C4-2B (cell line): Measurements from ENCODE around the gene EGFLAM.

Experiments
- ZFX ChIP-seq: fragments of 450-650 bp; IDR thresholded peaks from 2 replicates; pipeline ENCODE4 v1.6.1; 2017
- TF ChIP-seq, protein P1 (sequence below): fragments of 450-650 bp; conservative IDR thresholded peaks from 2 replicates; pipeline ENCODE4 v1.5.1; 2017; ENCODE audit warnings: mild to moderate bottlenecking

DNA sequence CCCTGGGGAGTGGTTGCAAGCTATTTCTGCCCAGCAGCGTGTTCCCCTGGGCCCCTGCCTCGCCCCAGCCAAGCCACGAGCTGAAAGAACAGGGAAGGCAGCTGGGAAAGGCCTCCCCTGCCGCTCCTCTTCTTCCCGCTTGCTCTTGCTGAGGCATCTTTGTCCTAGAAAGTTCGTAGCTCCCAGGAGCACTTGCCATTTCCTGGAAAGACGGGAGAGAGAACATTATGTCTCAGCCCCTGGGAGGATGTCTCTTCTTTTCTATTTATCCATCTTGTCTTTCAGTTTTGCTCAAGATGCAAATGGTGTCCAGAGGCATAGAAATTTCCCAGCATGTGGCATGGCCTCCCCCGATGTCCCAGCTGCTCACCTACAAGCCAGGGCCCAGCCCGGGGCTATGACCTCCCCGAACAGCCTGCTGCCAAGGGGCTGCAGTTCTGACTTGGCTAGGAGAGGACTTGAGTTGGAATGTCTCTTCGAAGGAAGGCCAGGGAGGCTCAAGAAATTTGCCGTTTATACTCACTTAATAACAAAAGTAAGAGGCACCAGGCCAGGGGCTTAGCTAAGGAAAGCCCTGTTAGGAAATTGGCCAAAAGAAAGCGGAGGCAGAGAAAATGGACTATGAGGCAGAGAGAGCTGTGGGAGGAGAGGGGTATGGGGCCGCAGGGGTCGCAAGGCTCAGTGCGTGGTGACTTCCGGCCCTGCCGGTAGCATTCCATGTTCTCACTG is 210.8 kb downstream of the EGFLAM start:
- TF ChIP-seq, protein P1, sequence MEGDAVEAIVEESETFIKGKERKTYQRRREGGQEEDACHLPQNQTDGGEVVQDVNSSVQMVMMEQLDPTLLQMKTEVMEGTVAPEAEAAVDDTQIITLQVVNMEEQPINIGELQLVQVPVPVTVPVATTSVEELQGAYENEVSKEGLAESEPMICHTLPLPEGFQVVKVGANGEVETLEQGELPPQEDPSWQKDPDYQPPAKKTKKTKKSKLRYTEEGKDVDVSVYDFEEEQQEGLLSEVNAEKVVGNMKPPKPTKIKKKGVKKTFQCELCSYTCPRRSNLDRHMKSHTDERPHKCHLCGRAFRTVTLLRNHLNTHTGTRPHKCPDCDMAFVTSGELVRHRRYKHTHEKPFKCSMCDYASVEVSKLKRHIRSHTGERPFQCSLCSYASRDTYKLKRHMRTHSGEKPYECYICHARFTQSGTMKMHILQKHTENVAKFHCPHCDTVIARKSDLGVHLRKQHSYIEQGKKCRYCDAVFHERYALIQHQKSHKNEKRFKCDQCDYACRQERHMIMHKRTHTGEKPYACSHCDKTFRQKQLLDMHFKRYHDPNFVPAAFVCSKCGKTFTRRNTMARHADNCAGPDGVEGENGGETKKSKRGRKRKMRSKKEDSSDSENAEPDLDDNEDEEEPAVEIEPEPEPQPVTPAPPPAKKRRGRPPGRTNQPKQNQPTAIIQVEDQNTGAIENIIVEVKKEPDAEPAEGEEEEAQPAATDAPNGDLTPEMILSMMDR = no peak
- TF ChIP-seq ZFX = no peak
